H1 (cell line): ENCODE measurements around the gene CD44. TPM values are rescaled to one million over a fixed set of nuclear protein-coding genes. Genes with fewer than 3 reads are reported as not detected.

Experiments
- CTCF ChIA-PET: fragments of 300-600 bp; sonication (Branson Sonifier 250); formaldehyde crosslinking; loops from one replicate; lab custom pipeline; 2021; ENCODE audit not compliant: partially characterized antibody; lab: Charles Lee
- POLR2A ChIA-PET: fragments of 300-600 bp; sonication (Branson Sonifier 250); formaldehyde crosslinking; loops from one replicate; lab custom pipeline; 2021; ENCODE audit warnings: inconsistent platforms; ENCODE audit not compliant: partially characterized antibody; lab: Charles Lee
- DNase-seq, 2 experiments: peaks; one replicate each; pipeline versions ENCODE4 v3.0.0 to v3.0.0-alpha.2; 2010 to 2022; ENCODE audit warnings: low spot score in 2 of 2, low read depth in 1 of 2, mixed read lengths in 1 of 2
- FAIRE-seq: peaks from 2 replicates; lab custom pipeline; 2011; peaks lifted over from hg19 to GRCh38; lab: Jason Lieb, UNC
- H2AFZ ChIP-seq: 2 replicates; pipeline ENCODE4 v1.8.1; 2012; ENCODE audit warnings: low read length, inconsistent platforms
- H2AK5ac ChIP-seq: 2 replicates; pipeline ENCODE4 v1.6.1; 2013; ENCODE audit warnings: low read depth, low read length
- H2BK120ac ChIP-seq: replicated peaks from 2 replicates; pipeline ENCODE3; 2013; ENCODE audit warnings: low read depth, low read length, inconsistent platforms
- H2BK12ac ChIP-seq: 2 replicates; pipeline ENCODE4 v1.6.1; 2013; ENCODE audit warnings: low read depth, low read length
- H2BK15ac ChIP-seq: 2 replicates; pipeline ENCODE4 v1.6.1; 2013; ENCODE audit warnings: low read length
- H2BK20ac ChIP-seq: 2 replicates; pipeline ENCODE4 v1.6.1; 2013; ENCODE audit warnings: low read length
- H2BK5ac ChIP-seq: 2 replicates; pipeline ENCODE4 v1.6.1; 2013; ENCODE audit warnings: low read depth, low read length
- H3K14ac ChIP-seq: 2 replicates; pipeline ENCODE4 v1.6.1; 2013; ENCODE audit warnings: inconsistent platforms; ENCODE audit not compliant: insufficient read length
- H3K18ac ChIP-seq: 2 replicates; pipeline ENCODE4 v1.6.1; 2013; ENCODE audit warnings: low read length; ENCODE audit errors: extremely low read depth
- H3K23ac ChIP-seq: 2 replicates; pipeline ENCODE4 v1.6.1; 2013; ENCODE audit warnings: inconsistent platforms; ENCODE audit not compliant: insufficient read length
- H3K23me2 ChIP-seq: 2 replicates; pipeline ENCODE4 v1.6.1; 2013; ENCODE audit warnings: low read depth, low read length
- H3K27ac ChIP-seq: 2 replicates; pipeline ENCODE4 v1.6.1; 2011; ENCODE audit warnings: low read depth, low read length, inconsistent platforms
- H3K27me3 ChIP-seq, 4 experiments: replicated peaks in 1 of 4; 1 replicate in 1 of 4; 2 replicates in 3 of 4; pipeline versions ENCODE4 v1.6.1 to v1.8.1; 2011 to 2013; ENCODE audit warnings: low read length in 3 of 4, mild to moderate bottlenecking in 3 of 4, inconsistent platforms in 2 of 4, mixed read lengths in 2 of 4, moderate library complexity in 1 of 4; ENCODE audit not compliant: control insufficient read depth in 3 of 4, insufficient read depth in 3 of 4; ENCODE audit errors: extremely low read depth in 1 of 4
- H3K36me3 ChIP-seq, 4 experiments: 2 replicates each; pipeline versions ENCODE4 v1.6.1 to v1.8.1; 2011 to 2013; ENCODE audit warnings: mild to moderate bottlenecking in 4 of 4, low read length in 3 of 4, moderate library complexity in 2 of 4, control low read depth in 1 of 4, inconsistent platforms in 1 of 4; ENCODE audit not compliant: insufficient read depth in 4 of 4, control insufficient read depth in 2 of 4
- H3K4ac ChIP-seq: replicated peaks from 2 replicates; pipeline ENCODE3; 2013; ENCODE audit warnings: low read length, low read depth, mixed read lengths, inconsistent platforms; ENCODE audit not compliant: insufficient read length
- H3K4me1 ChIP-seq, 4 experiments: replicated peaks in 1 of 4; 1 replicate in 1 of 4; 2 replicates in 3 of 4; pipeline versions ENCODE4 v1.6.1 to v1.8.1; 2011 to 2013; ENCODE audit warnings: low read length in 3 of 4, inconsistent platforms in 2 of 4, mixed read lengths in 1 of 4; ENCODE audit not compliant: insufficient read depth in 4 of 4, control insufficient read depth in 3 of 4
- H3K4me2 ChIP-seq, 2 experiments: 2 replicates each; pipeline versions ENCODE4 v1.6.1 to v1.8.1; 2011 to 2013; ENCODE audit warnings: low read depth in 2 of 2, low read length in 2 of 2, control low read depth in 1 of 2, inconsistent platforms in 1 of 2, mild to moderate bottlenecking in 1 of 2; ENCODE audit not compliant: insufficient read depth in 1 of 2
- H3K4me3 ChIP-seq, 4 experiments: fragments of 200-600, 300-600 bp in 1 of 4; sonication (generic), shearing (Covaris generic), sonication (Bioruptor Twin) in 1 of 4; 2 replicates each; pipeline versions ENCODE4 v1.5.1 to v1.8.1; 2011 to 2016; ENCODE audit warnings: low read length in 4 of 4, low read depth in 3 of 4, control low read depth in 2 of 4, inconsistent platforms in 2 of 4, mild to moderate bottlenecking in 2 of 4, mixed read lengths in 1 of 4, moderate library complexity in 1 of 4; ENCODE audit not compliant: insufficient read depth in 2 of 4; ENCODE audit errors: extremely low read depth in 1 of 4
- H3K56ac ChIP-seq: replicated peaks from 2 replicates; pipeline ENCODE3; 2013; ENCODE audit warnings: low read depth, mild to moderate bottlenecking, mixed read lengths, low read length, inconsistent platforms; ENCODE audit not compliant: insufficient read length
- H3K79me1 ChIP-seq: 2 replicates; pipeline ENCODE4 v1.6.1; 2013; ENCODE audit warnings: low read depth, low read length, control low read depth
- H3K79me2 ChIP-seq, 2 experiments: 2 replicates each; pipeline versions ENCODE4 v1.6.1 to v1.8.1; 2012 to 2013; ENCODE audit warnings: low read length in 2 of 2, mild to moderate bottlenecking in 2 of 2, inconsistent platforms in 1 of 2; ENCODE audit not compliant: insufficient read depth in 2 of 2, control insufficient read depth in 1 of 2
- H3K9ac ChIP-seq, 4 experiments: replicated peaks in 1 of 4; 1 replicate in 1 of 4; 2 replicates in 3 of 4; pipeline versions ENCODE4 v1.6.1 to v1.8.1; 2011 to 2013; ENCODE audit warnings: low read depth in 3 of 4, low read length in 3 of 4, control low read depth in 2 of 4, mild to moderate bottlenecking in 2 of 4, moderate library complexity in 2 of 4, inconsistent platforms in 1 of 4; ENCODE audit errors: extremely low read depth in 1 of 4
- H3K9me3 ChIP-seq, 2 experiments: 2 replicates each; pipeline versions ENCODE4 v1.6.1 to v1.8.1; 2012 to 2013; ENCODE audit warnings: mild to moderate bottlenecking in 2 of 2, moderate library complexity in 2 of 2, control low read depth in 1 of 2, inconsistent platforms in 1 of 2, low read depth in 1 of 2, low read length in 1 of 2, mixed read lengths in 1 of 2; ENCODE audit not compliant: insufficient read depth in 2 of 2
- H4K20me1 ChIP-seq, 2 experiments: replicated peaks in 1 of 2; 2 replicates each; pipeline versions ENCODE3 to v1.8.1; 2011 to 2013; ENCODE audit warnings: inconsistent platforms in 2 of 2, low read length in 2 of 2, mild to moderate bottlenecking in 1 of 2; ENCODE audit not compliant: insufficient read depth in 2 of 2, control insufficient read depth in 1 of 2
- H4K5ac ChIP-seq: 2 replicates; pipeline ENCODE4 v1.6.1; 2013; ENCODE audit warnings: low read length, low read depth, mixed read lengths, inconsistent platforms; ENCODE audit not compliant: insufficient read length
- H4K8ac ChIP-seq: 2 replicates; pipeline ENCODE4 v1.8.0; 2013; ENCODE audit warnings: mild to moderate bottlenecking, moderate library complexity, low read length, inconsistent platforms; ENCODE audit not compliant: insufficient read depth; ENCODE audit errors: extremely low read depth
- H4K91ac ChIP-seq: replicated peaks from 2 replicates; pipeline ENCODE3; 2013; ENCODE audit warnings: low read length, mixed read lengths, inconsistent platforms; ENCODE audit not compliant: insufficient read length
- BRCA1 ChIP-seq: IDR thresholded peaks from 2 replicates; pipeline ENCODE4 v1.6.1; 2012; ENCODE audit warnings: low read depth, low read length, improper control_type of control experiment
- CHD2 ChIP-seq: IDR thresholded peaks from 2 replicates; pipeline ENCODE4 v1.6.1; 2012; ENCODE audit warnings: low read length, improper control_type of control experiment
- CREB1 ChIP-seq: IDR thresholded peaks from 2 replicates; pipeline ENCODE4 v1.6.1; 2012; ENCODE audit warnings: inconsistent platforms
- RAD21 ChIP-seq, 2 experiments: IDR thresholded peaks in 1 of 2; conservative IDR thresholded peaks in 1 of 2; 2 replicates each; pipeline ENCODE4 v1.6.1; 2011; ENCODE audit warnings: low read depth in 2 of 2, low read length in 2 of 2, improper control_type of control experiment in 1 of 2, inconsistent platforms in 1 of 2, mild to moderate bottlenecking in 1 of 2, moderate library complexity in 1 of 2
- RFX5 ChIP-seq: IDR thresholded peaks from 2 replicates; pipeline ENCODE4 v1.6.1; 2011; ENCODE audit warnings: low read depth, low read length, improper control_type of control experiment, borderline replicate concordance
- SIN3A ChIP-seq, 2 experiments: IDR thresholded peaks in 1 of 2; conservative IDR thresholded peaks in 1 of 2; 2 replicates each; pipeline ENCODE4 v1.6.1; 2011 to 2012; ENCODE audit warnings: low read length in 2 of 2, improper control_type of control experiment in 1 of 2, low read depth in 1 of 2, mild to moderate bottlenecking in 1 of 2
- WGBS, 2 experiments: shearing (Covaris generic) in 1 of 2; methylation state at CpG; one replicate each; pipeline versions ENCODE4 v1.1.6 to v1.1.7; 2013 to 2015; ENCODE audit warnings: low lambda C conversion rate in 2 of 2, mixed read lengths in 2 of 2, inconsistent platforms in 1 of 2, low coverage in 1 of 2, missing lambda C conversion rate in 1 of 2; ENCODE audit not compliant: insufficient replicate concordance in 2 of 2, insufficient coverage in 1 of 2, insufficient read length in 1 of 2; ENCODE audit errors: extremely low coverage in 1 of 2, missing lambda C conversion rate in 1 of 2; 5-methylcytosine and 5-hydroxymethylcytosine counted together
- polyA plus RNA-seq, 7 experiments: library from polyadenylated mRNA; depleted of rRNA in 3 of 7; stranded (reverse) in 5 of 7; unstranded in 2 of 7; fragments of >200 nt in 5 of 7; fragments of 200-250 nt in 2 of 7; gene quantifications; 1 replicate in 5 of 7; 2 replicates in 1 of 7; 4 replicates in 1 of 7; pipeline versions ENCODE4 v1.2.1 to v1.2.3, GENCODE V29; 2011 to 2013; ENCODE audit warnings: missing spikeins in 2 of 7, mixed read lengths in 2 of 7
- total RNA-seq: library from RNA; stranded (reverse); fragmentation: NEBNext Ultra II Directional; extraction: Animal tissue kit (Norgen Biotek cat#: 25700); gene quantifications from 2 replicates; pipeline ENCODE4 v1.2.1, GENCODE V29; 2021
- TF ChIP-seq, protein P1 (sequence below), 3 experiments: IDR thresholded peaks; 1 replicate in 2 of 3; 2 replicates in 1 of 3; pipeline versions ENCODE4 v1.5.1 to v1.6.1; 2011; ENCODE audit warnings: low read length in 3 of 3, mild to moderate bottlenecking in 3 of 3, inconsistent platforms in 2 of 3, low read depth in 1 of 3, moderate library complexity in 1 of 3; ENCODE audit not compliant: insufficient read depth in 1 of 3; ENCODE audit errors: control extremely low read depth in 1 of 3
- TF ChIP-seq, protein P2 (sequence below): IDR thresholded peaks from 2 replicates; pipeline ENCODE4 v1.6.1; 2012; ENCODE audit warnings: inconsistent platforms

Gene CD44
- total and polyA plus RNA-seq, 2 of the 8 experiments (the other 6 are each of a cell fraction or from before 2014, with no cell fraction given): 11.8 to 13.7 TPM

DNA sequence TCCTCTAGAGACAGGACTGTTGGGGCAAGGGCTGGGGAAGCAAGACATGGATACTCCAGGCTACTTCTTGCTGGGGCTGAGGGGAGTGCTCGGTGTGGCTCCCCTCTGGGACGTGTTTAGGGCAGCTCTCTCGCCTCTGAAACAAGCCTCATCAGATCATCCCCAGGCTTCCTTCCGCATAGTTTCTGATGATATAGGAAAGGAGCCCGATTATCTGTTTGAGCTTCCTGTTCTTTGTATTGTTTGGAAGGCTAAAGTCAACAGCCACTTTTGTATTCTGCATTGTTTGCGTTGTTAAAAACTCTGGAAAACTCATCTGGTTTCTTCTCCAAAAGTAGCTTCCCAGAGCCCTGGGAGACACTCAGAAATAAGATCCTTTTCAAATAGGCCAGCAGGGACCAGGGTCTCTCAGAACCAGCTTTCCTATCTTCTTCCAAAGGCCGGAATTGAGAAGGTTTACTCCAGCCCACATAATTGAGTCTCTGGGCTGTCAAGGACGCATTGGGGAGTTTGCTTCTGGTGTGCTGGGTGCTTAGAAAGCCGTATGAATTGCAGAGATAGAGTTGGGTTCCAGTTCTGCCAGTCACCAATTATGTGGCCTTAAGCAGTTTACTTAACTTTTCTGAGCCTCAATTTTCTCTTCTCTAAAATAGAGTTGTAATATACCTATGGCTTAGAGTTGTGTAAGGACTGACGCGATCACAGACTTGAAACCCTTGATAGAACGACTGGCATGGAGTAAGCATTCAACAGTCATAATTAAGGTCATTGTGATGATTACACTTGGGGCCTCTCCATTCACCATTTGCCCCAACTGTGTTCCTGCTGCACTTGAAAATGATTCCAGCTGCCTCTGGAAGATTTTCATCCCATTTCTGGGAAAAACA is 19.1 kb downstream of the CD44 start:
- 0 out of 2 replicates have a peak overlapping the region, but pooled peaks have one; percentile 25 for H2AFZ ChIP-seq
- no peaks in the 10 kb centered on the region for H3K27me3 ChIP-seq
- no peak overlapping the region for H3K9ac ChIP-seq
- ChIA-PET CTCF (interaction anchor here (1.0 to 1.6 kb wide), 2 partner anchors 10 to 12 kb away, joined by 3 to 4 read pairs; no protein-coding TSS in a partner anchor), POLR2A (no interaction called here)
- H3K79me2 ChIP-seq: no peaks in the 10 kb centered on the region
- no peak overlapping the region for H2AK5ac ChIP-seq
- H3K56ac ChIP-seq: no peak overlapping the region
- no peaks in the 10 kb centered on the region for H3K79me1 ChIP-seq
- no peak overlapping the region for H3K18ac ChIP-seq
- no peak overlapping the region for H3K23ac ChIP-seq
- no peak overlapping the region for H2BK120ac ChIP-seq
- no peak overlapping the region; the same call in 1 of the 2 replicates for H2BK20ac ChIP-seq
- FAIRE-seq (no peak), DNase-seq (no peak)
- H2BK5ac ChIP-seq: 0 out of 2 replicates have a peak overlapping the region, but pooled peaks have one; percentile 47
- 84% methylated on average over 12 of the region's 12 CpGs; no CpG with 5 or more reads in 1 of the 2 experiments for WGBS, 2 experiments
- no peaks in the 10 kb centered on the region for H3K36me3 ChIP-seq
- no peaks in the 10 kb centered on the region for H3K9me3 ChIP-seq
- H3K23me2 ChIP-seq: peaks cover 1% of the 10 kb centered on the region; the same call in 1 of the 2 replicates
- H3K14ac ChIP-seq: no peak overlapping the region
- H2BK15ac ChIP-seq: no peak overlapping the region
- no peak overlapping the region for H3K27ac ChIP-seq
- H4K91ac ChIP-seq: no peak overlapping the region
- H4K20me1 ChIP-seq: no peaks in the 10 kb centered on the region
- H4K5ac ChIP-seq: no peak overlapping the region
- H3K4ac ChIP-seq: no peak overlapping the region
- H3K4me2 ChIP-seq: no peak overlapping the region
- no peak overlapping the region for H3K4me3 ChIP-seq
- no peak overlapping the region for H4K8ac ChIP-seq
- H2BK12ac ChIP-seq: no peak overlapping the region
- no peaks in the 10 kb centered on the region for H3K4me1 ChIP-seq
- TF ChIP-seq CHD2 (no peak), CREB1 (no peak), RAD21 (IDR thresholded peaks at IDR 0.05 in 1 of 2, conservative IDR thresholded peaks at IDR 0.05 in 1 of 2; ENCODE audit: low read depth in 2 of 2, low read length in 2 of 2) (no peak), RFX5 (no peak), SIN3A (conservative IDR thresholded peaks at IDR 0.05 in 1 of 2, IDR thresholded peaks at IDR 0.05 in 1 of 2; ENCODE audit: low read depth in 1 of 2, low read length in 2 of 2) (no peak), BRCA1 (no peak)
- TF ChIP-seq, protein P1, sequence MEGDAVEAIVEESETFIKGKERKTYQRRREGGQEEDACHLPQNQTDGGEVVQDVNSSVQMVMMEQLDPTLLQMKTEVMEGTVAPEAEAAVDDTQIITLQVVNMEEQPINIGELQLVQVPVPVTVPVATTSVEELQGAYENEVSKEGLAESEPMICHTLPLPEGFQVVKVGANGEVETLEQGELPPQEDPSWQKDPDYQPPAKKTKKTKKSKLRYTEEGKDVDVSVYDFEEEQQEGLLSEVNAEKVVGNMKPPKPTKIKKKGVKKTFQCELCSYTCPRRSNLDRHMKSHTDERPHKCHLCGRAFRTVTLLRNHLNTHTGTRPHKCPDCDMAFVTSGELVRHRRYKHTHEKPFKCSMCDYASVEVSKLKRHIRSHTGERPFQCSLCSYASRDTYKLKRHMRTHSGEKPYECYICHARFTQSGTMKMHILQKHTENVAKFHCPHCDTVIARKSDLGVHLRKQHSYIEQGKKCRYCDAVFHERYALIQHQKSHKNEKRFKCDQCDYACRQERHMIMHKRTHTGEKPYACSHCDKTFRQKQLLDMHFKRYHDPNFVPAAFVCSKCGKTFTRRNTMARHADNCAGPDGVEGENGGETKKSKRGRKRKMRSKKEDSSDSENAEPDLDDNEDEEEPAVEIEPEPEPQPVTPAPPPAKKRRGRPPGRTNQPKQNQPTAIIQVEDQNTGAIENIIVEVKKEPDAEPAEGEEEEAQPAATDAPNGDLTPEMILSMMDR (IDR thresholded peaks at IDR 0.05; ENCODE audit: control extremely low read depth in 1 of 3, insufficient read depth in 1 of 3, low read depth in 1 of 3, low read length in 3 of 3): no peak
- TF ChIP-seq, protein P2, sequence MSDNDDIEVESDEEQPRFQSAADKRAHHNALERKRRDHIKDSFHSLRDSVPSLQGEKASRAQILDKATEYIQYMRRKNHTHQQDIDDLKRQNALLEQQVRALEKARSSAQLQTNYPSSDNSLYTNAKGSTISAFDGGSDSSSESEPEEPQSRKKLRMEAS: no peak
